ENCODE results near the gene ENO4. TPM values are rescaled to one million over a fixed set of nuclear protein-coding genes. Genes with fewer than 3 reads are reported as not detected.
A peak's percentile ranks its signal among the peaks of the same experiment; 100 is the strongest.

Gene ENO4
- total RNA-seq, 1 donor from 2014 or later, result 0.70 TPM

- Mint-ChIP-seq H3K4me1 (ENCODE audit: unreplicated experiment) (peaks cover 12% of the 10 kb centered on the region), H3K9me3 (ENCODE audit: unreplicated experiment) (no peaks in the 10 kb centered on the region), H3K27ac (ENCODE audit: unreplicated experiment) (peak overlapping the region; percentile 85), H3K36me3 (ENCODE audit: unreplicated experiment) (no peaks in the 10 kb centered on the region), H3K27me3 (ENCODE audit: unreplicated experiment) (no peaks in the 10 kb centered on the region), H3K4me3 (ENCODE audit: unreplicated experiment) (peak overlapping the region; percentile 88)
- DNase-seq (ENCODE audit: extremely low spot score, unreplicated experiment), result no peak
- TF ChIP-seq CTCF (IDR thresholded peaks at IDR 0.05), result no peak
These were observed 1.0 kb upstream of the ENO4 start for GRCh38 chr10:116848032-116848943.

GRCh38 chr10:116848944-116849247 lies 403 bp upstream of the ENO4 start:
- H3K36me3 Mint-ChIP-seq (ENCODE audit: unreplicated experiment), result no peaks in the 10 kb centered on the region
- peaks cover 12% of the 10 kb centered on the region for H3K4me1 Mint-ChIP-seq (ENCODE audit: unreplicated experiment)
- no peak for DNase-seq (ENCODE audit: extremely low spot score, unreplicated experiment)
- H3K27me3 Mint-ChIP-seq (ENCODE audit: unreplicated experiment), result no peaks in the 10 kb centered on the region
- TF ChIP-seq CTCF (IDR thresholded peaks at IDR 0.05), result no peak
- H3K27ac Mint-ChIP-seq (ENCODE audit: unreplicated experiment), result peak overlapping the region; percentile 85
- H3K4me3 Mint-ChIP-seq (ENCODE audit: unreplicated experiment), result peak overlapping the region; percentile 88
- H3K9me3 Mint-ChIP-seq (ENCODE audit: unreplicated experiment), result no peaks in the 10 kb centered on the region

GRCh38 chr10:116850058-116850611 lies 836 bp downstream of the ENO4 start:
- no peak for TF ChIP-seq CTCF (IDR thresholded peaks at IDR 0.05)
- Mint-ChIP-seq H3K4me3 (ENCODE audit: unreplicated experiment) (peak overlapping the region; percentile 88), H3K27ac (ENCODE audit: unreplicated experiment) (peak overlapping the region; percentile 85), H3K9me3 (ENCODE audit: unreplicated experiment) (no peaks in the 10 kb centered on the region), H3K27me3 (ENCODE audit: unreplicated experiment) (no peaks in the 10 kb centered on the region), H3K36me3 (ENCODE audit: unreplicated experiment) (no peaks in the 10 kb centered on the region), H3K4me1 (ENCODE audit: unreplicated experiment) (peaks cover 12% of the 10 kb centered on the region)
- DNase-seq (ENCODE audit: extremely low spot score, unreplicated experiment), result no peak

- Mint-ChIP-seq H3K9me3 (ENCODE audit: unreplicated experiment) (no peaks in the 10 kb centered on the region), H3K4me3 (ENCODE audit: unreplicated experiment) (no peak overlapping the region), H3K4me1 (ENCODE audit: unreplicated experiment) (peaks cover 8% of the 10 kb centered on the region), H3K27me3 (ENCODE audit: unreplicated experiment) (no peaks in the 10 kb centered on the region), H3K27ac (ENCODE audit: unreplicated experiment) (no peak overlapping the region), H3K36me3 (ENCODE audit: unreplicated experiment) (no peaks in the 10 kb centered on the region)
- DNase-seq (ENCODE audit: extremely low spot score, unreplicated experiment), result no peak
- TF ChIP-seq CTCF (IDR thresholded peaks at IDR 0.05), result no peak
These were observed 2.9 kb downstream of the ENO4 start for GRCh38 chr10:116852246-116852645.

- Mint-ChIP-seq H3K36me3 (ENCODE audit: unreplicated experiment) (no peaks in the 10 kb centered on the region), H3K27me3 (ENCODE audit: unreplicated experiment) (no peaks in the 10 kb centered on the region), H3K4me1 (ENCODE audit: unreplicated experiment) (peaks cover 8% of the 10 kb centered on the region), H3K4me3 (ENCODE audit: unreplicated experiment) (no peak overlapping the region), H3K9me3 (ENCODE audit: unreplicated experiment) (peaks cover 5% of the 10 kb centered on the region), H3K27ac (ENCODE audit: unreplicated experiment) (no peak overlapping the region)
- no peak for TF ChIP-seq CTCF (IDR thresholded peaks at IDR 0.05)
- DNase-seq (ENCODE audit: extremely low spot score, unreplicated experiment), result no peak
These were observed 4.0 kb downstream of the ENO4 start for GRCh38 chr10:116853287-116853686.

Data from osteocyte (in vitro differentiated cells).